ENCODE results near the gene SRRM2. TPM values are rescaled to one million over a fixed set of nuclear protein-coding genes. Genes with fewer than 3 reads are reported as not detected.
A peak's percentile ranks its signal among the peaks of the same experiment; 100 is the strongest.

Gene SRRM2
- total RNA-seq, 2 donors from 2014 or later, result 1,185 to 1,285 TPM

GRCh38 chr16:2785101-2785991, 32.9 kb downstream of the SRRM2 start:
- H3K9me3 ChIP-seq (ENCODE audit: control insufficient read depth, low read length, poor library complexity, severe bottlenecking), result no peaks in the 10 kb centered on the region
- peak; percentile 74 for ATAC-seq
- peaks cover 5% of the 10 kb centered on the region for H3K27me3 Mint-ChIP-seq
- peaks cover 6% of the 10 kb centered on the region for H3K4me1 Mint-ChIP-seq
- H3K36me3 Mint-ChIP-seq (ENCODE audit: low read depth), result no peaks in the 10 kb centered on the region
- DNase-seq, result peak in 1 of 3 donors; percentile 24
- peak overlapping the region; percentile 94 for H3K4me3 Mint-ChIP-seq
- H3K27ac Mint-ChIP-seq, result peak overlapping the region; percentile 16

DNA sequence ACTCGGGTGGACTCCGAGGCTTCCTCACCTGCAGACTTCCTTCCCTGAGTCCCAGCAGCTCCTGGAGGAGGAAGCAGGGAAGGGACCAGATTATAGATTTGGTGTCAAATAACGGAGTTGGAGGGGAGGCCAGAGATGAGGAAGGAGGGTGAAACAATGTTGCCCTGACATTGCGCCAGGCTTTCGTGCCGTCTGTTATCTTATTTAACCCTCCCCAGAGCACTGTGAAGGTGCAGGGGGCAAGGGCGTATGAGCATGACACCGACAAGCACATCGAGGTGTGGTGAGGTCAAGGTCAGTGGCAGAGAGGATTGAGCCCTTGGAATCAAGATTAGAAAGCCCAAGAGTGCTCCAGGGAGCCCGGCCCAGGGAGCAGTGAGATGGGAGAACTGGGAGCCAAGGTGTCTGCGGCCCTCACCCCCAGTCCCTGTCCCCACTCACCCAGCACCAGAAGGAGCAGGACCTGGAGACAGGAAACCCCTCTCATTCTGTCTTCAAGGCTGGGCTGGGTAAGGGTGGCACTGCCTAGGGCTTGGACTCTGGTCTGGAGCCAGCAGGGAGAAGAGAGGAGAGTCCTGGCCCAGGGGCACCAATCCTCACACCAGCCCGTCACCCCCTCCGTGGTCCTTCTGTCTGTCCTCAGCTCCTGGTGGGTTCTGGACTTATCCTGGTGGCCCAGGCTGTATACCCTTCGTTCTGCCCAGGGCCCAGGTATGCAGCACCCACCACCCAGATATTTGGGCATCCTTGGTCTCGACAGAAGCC, 33.8 kb downstream of the SRRM2 start:
- no peak for ATAC-seq
- H3K27ac Mint-ChIP-seq, result peak overlapping the region; percentile 16

DNA sequence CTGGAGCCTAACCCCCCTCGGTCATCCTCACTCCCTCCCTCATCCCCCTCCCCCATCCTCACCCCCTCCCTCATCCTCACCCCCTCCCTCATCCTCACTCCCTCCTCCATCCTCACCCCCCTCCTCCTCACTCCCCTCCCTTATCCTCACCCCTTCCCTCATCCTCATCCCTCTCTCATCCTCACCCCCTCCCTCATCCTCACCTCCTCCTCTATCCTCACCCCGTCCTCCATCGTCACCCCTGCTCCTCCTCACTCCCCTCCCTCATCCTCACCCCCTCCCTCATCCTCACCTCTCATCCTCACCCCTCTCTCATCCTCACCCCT, 34.4 kb downstream of the SRRM2 start:
- Mint-ChIP-seq H3K27me3 (peaks cover 14% of the 10 kb centered on the region), H3K36me3 (ENCODE audit: low read depth) (no peaks in the 10 kb centered on the region), H3K4me3 (no peak overlapping the region), H3K4me1 (peaks cover 6% of the 10 kb centered on the region), H3K27ac (peak overlapping the region; percentile 16)
- DNase-seq (no peak), ATAC-seq (no peak)
- no peaks in the 10 kb centered on the region for H3K9me3 ChIP-seq (ENCODE audit: control insufficient read depth, low read length, poor library complexity, severe bottlenecking)

More for the DNA sequence above, 33.8 kb downstream of the SRRM2 start:
- H3K9me3 ChIP-seq (ENCODE audit: control insufficient read depth, low read length, poor library complexity, severe bottlenecking), result no peaks in the 10 kb centered on the region
- H3K27me3 Mint-ChIP-seq, result peaks cover 8% of the 10 kb centered on the region
- H3K4me3 Mint-ChIP-seq, result no peak overlapping the region
- peaks cover 6% of the 10 kb centered on the region for H3K4me1 Mint-ChIP-seq
- no peak for DNase-seq
- H3K36me3 Mint-ChIP-seq (ENCODE audit: low read depth), result no peaks in the 10 kb centered on the region

DNA sequence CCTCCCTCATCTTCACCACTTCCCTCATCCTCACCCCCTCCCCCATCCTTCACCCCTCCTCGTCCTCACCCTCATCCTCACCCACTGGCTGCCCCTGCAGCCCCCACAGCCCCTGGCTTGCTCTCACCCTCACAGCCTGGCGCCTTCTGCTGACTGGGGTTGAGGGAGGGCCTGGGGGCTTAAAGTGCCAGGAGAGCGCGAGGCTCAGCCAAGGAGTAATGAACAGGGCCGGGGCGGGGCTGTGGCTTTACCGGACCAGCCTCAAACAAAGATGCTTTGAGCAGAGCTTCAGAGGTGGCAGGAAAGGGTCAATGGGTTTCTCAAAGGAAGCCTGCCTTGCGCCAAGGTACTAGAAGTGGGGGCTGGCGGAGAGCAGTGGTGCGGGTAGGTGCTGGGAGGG, 35.0 kb downstream of the SRRM2 start, which contains the start of gene PRSS33:
TSS of gene PRSS33 (minus strand) at position 155 of the 400 bp plus-strand sequence. CDS start 1,013 bp downstream, outside the sequence.
- no peaks in the 10 kb centered on the region for H3K9me3 ChIP-seq (ENCODE audit: control insufficient read depth, low read length, poor library complexity, severe bottlenecking)
- DNase-seq (no peak), ATAC-seq (no peak)
- Mint-ChIP-seq H3K4me1 (peaks cover 6% of the 10 kb centered on the region), H3K4me3 (peak within 1 kb of the TSS; percentile 56), H3K36me3 (ENCODE audit: low read depth) (no peaks in the 10 kb centered on the region), H3K27ac (peak within 1 kb of the TSS; percentile 16), H3K27me3 (peaks cover 19% of the 10 kb centered on the region)

DNA sequence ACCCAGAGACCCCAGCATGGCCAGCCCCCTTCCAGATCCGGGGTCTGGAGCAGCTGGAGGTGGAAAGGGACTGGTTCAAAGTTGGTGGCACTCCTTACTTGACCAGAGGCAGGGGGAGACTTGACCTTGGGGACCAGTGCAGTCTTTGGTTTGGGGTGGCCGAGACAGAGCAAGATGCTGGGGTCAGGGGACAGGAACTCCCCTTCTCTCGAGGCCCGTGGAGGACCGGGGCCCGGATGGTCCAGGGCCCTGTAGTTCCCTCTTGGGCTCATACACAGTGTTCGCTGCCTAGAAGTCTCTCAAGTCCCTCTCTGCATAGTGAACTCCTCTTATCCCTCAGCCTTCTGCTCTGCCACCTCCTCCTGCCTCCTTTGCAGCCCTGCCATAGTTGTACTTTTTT, 35.5 kb downstream of the SRRM2 start:
- H3K4me1 Mint-ChIP-seq, result peaks cover 6% of the 10 kb centered on the region
- H3K9me3 ChIP-seq (ENCODE audit: control insufficient read depth, low read length, poor library complexity, severe bottlenecking), result no peaks in the 10 kb centered on the region

GRCh38 chr16:2790631-2791030, 38.2 kb downstream of the SRRM2 start:
- H3K36me3 Mint-ChIP-seq (ENCODE audit: low read depth), result no peaks in the 10 kb centered on the region
- ATAC-seq (no peak), DNase-seq (no peak)
- peaks cover 35% of the 10 kb centered on the region for H3K27me3 Mint-ChIP-seq
- H3K27ac Mint-ChIP-seq, result no peak overlapping the region
- H3K4me1 Mint-ChIP-seq, result peaks cover 3% of the 10 kb centered on the region
- H3K9me3 ChIP-seq (ENCODE audit: control insufficient read depth, low read length, poor library complexity, severe bottlenecking), result no peaks in the 10 kb centered on the region
- H3K4me3 Mint-ChIP-seq, result no peak overlapping the region

More for the DNA sequence above, 35.5 kb downstream of the SRRM2 start:
- H3K27ac Mint-ChIP-seq, result no peak overlapping the region
- peaks cover 19% of the 10 kb centered on the region for H3K27me3 Mint-ChIP-seq
- ATAC-seq, result no peak
- H3K36me3 Mint-ChIP-seq (ENCODE audit: low read depth), result no peaks in the 10 kb centered on the region
- no peak for DNase-seq
- H3K4me3 Mint-ChIP-seq, result peak overlapping the region; percentile 56

DNA sequence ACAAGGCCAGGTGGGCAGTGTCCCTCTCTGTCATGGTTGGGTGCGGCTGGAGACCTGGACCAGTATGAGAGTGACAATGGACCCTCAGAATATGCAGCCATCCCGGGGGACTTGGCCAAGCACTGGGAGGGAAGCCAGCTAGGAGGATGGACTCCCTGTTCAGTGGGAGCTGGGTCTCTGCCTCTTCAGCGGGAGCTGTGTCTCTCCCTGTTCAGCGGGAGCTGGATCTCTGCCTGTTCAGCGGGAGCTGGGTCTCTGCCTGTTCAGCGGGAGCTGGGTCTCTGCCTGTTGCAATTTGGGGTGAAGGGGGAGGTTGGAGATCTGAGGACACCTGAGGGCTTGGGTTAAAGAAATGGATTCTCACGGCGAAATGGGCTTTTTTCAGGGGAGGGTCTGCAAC, 38.7 kb downstream of the SRRM2 start:
- no peak overlapping the region for H3K4me3 Mint-ChIP-seq
- no peak overlapping the region for H3K27ac Mint-ChIP-seq
- H3K4me1 Mint-ChIP-seq, result peaks cover under 1% of the 10 kb centered on the region
- H3K27me3 Mint-ChIP-seq, result peaks cover 40% of the 10 kb centered on the region
- H3K9me3 ChIP-seq (ENCODE audit: control insufficient read depth, low read length, poor library complexity, severe bottlenecking), result no peaks in the 10 kb centered on the region
- DNase-seq (no peak), ATAC-seq (no peak)
- no peaks in the 10 kb centered on the region for H3K36me3 Mint-ChIP-seq (ENCODE audit: low read depth)

- H3K4me1 Mint-ChIP-seq, result no peaks in the 10 kb centered on the region
- no peak overlapping the region for H3K27ac Mint-ChIP-seq
- H3K36me3 Mint-ChIP-seq (ENCODE audit: low read depth), result no peaks in the 10 kb centered on the region
- H3K27me3 Mint-ChIP-seq, result peaks cover 42% of the 10 kb centered on the region
- H3K9me3 ChIP-seq (ENCODE audit: control insufficient read depth, low read length, poor library complexity, severe bottlenecking), result no peaks in the 10 kb centered on the region
- ATAC-seq (no peak), DNase-seq (no peak)
- no peak overlapping the region for H3K4me3 Mint-ChIP-seq
Observed at GRCh38 chr16:2792940-2793339, 40.5 kb downstream of the SRRM2 start.

- Mint-ChIP-seq H3K36me3 (ENCODE audit: low read depth) (no peaks in the 10 kb centered on the region), H3K4me3 (no peak overlapping the region), H3K4me1 (no peaks in the 10 kb centered on the region), H3K27me3 (peaks cover 38% of the 10 kb centered on the region), H3K27ac (no peak overlapping the region)
- ATAC-seq (no peak), DNase-seq (no peak)
- no peaks in the 10 kb centered on the region for H3K9me3 ChIP-seq (ENCODE audit: control insufficient read depth, low read length, poor library complexity, severe bottlenecking)
Observed at GRCh38 chr16:2795395-2796143, 43.1 kb downstream of the SRRM2 start.

DNA sequence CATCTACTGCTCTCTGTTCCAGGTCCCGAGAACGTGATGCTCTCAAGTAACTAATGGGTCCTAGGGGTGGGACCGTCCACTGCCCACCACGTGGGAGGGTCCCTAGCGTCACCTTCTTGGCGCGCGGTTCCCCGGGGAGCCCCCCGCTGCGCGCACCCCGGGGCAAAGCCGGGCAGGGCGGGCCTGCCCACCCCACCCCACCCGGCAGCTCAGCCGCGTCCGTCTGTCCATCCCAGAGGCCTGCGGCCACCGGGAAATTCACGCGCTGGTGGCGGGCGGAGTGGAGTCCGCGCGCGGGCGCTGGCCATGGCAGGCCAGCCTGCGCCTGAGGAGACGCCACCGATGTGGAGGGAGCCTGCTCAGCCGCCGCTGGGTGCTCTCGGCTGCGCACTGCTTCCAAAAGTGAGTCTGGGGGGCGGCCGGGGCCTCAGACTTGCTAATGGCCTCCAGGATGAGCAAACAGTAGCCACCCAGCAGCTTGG, 46.3 kb downstream of the SRRM2 start:
- ATAC-seq (no peak), DNase-seq (no peak)
- Mint-ChIP-seq H3K4me3 (no peak overlapping the region), H3K4me1 (peaks cover 2% of the 10 kb centered on the region), H3K27ac (no peak overlapping the region), H3K36me3 (ENCODE audit: low read depth) (no peaks in the 10 kb centered on the region), H3K27me3 (peaks cover 23% of the 10 kb centered on the region)
- no peaks in the 10 kb centered on the region for H3K9me3 ChIP-seq (ENCODE audit: control insufficient read depth, low read length, poor library complexity, severe bottlenecking)

- H3K36me3 Mint-ChIP-seq (ENCODE audit: low read depth), result no peaks in the 10 kb centered on the region
- H3K9me3 ChIP-seq (ENCODE audit: control insufficient read depth, low read length, poor library complexity, severe bottlenecking), result no peaks in the 10 kb centered on the region
- no peak overlapping the region for H3K4me3 Mint-ChIP-seq
- ATAC-seq, result no peak
- no peak for DNase-seq
- peaks cover 2% of the 10 kb centered on the region for H3K4me1 Mint-ChIP-seq
- peaks cover 18% of the 10 kb centered on the region for H3K27me3 Mint-ChIP-seq
- no peak overlapping the region for H3K27ac Mint-ChIP-seq
Observed at GRCh38 chr16:2799205-2799858, 46.9 kb downstream of the SRRM2 start.

- DNase-seq (no peak), ATAC-seq (no peak)
- Mint-ChIP-seq H3K4me1 (peaks cover 2% of the 10 kb centered on the region), H3K27ac (no peak overlapping the region), H3K36me3 (ENCODE audit: low read depth) (no peaks in the 10 kb centered on the region), H3K4me3 (no peak overlapping the region), H3K27me3 (peaks cover 13% of the 10 kb centered on the region)
- no peaks in the 10 kb centered on the region for H3K9me3 ChIP-seq (ENCODE audit: control insufficient read depth, low read length, poor library complexity, severe bottlenecking)
Observed at GRCh38 chr16:2799859-2800226, 47.4 kb downstream of the SRRM2 start.
